Common myeloid progenitor, CD34-positive (primary cell): ENCODE measurements around the gene NEDD4L.

Experiments
- CTCF ChIA-PET: fragments of 350-600 bp; sonication (Branson Sonifier 250); formaldehyde crosslinking; loops from one replicate; lab custom pipeline; 2021; ENCODE audit warnings: antibody characterized with exemption; lab: Charles Lee
- POLR2A ChIA-PET: fragments of 350-600 bp; sonication (Branson Sonifier 250); formaldehyde crosslinking; loops from one replicate; lab custom pipeline; 2021; ENCODE audit warnings: antibody characterized with exemption; lab: Charles Lee
- DNase-seq, 3 donors: peaks; one replicate each; pipeline versions ENCODE4 v3.0.0 to v3.0.0-alpha.2; 2013
- H3K27ac ChIP-seq, 2 experiments: 1 replicate in 1 of 2; 2 replicates in 1 of 2; pipeline ENCODE4 v1.7.0; 2013; ENCODE audit warnings: inconsistent platforms in 2 of 2, low read length in 2 of 2, mild to moderate bottlenecking in 2 of 2, low read depth in 1 of 2, moderate library complexity in 1 of 2; ENCODE audit not compliant: severe bottlenecking in 2 of 2, insufficient read depth in 1 of 2, poor library complexity in 1 of 2
- H3K27me3 ChIP-seq, 5 experiments: replicated peaks in 2 of 5; 1 replicate in 3 of 5; 2 replicates in 2 of 5; pipeline versions ENCODE4 v1.6.1 to v1.7.0; 2013; ENCODE audit warnings: low read length in 4 of 5, mild to moderate bottlenecking in 2 of 5, moderate library complexity in 2 of 5, inconsistent platforms in 1 of 5; ENCODE audit not compliant: insufficient read depth in 5 of 5, control insufficient read depth in 4 of 5
- H3K36me3 ChIP-seq, 4 experiments: 1 replicate in 2 of 4; 2 replicates in 2 of 4; pipeline versions ENCODE4 v1.6.1 to v1.7.0; 2013; ENCODE audit warnings: low read length in 3 of 4, control low read depth in 1 of 4, mild to moderate bottlenecking in 1 of 4; ENCODE audit not compliant: control insufficient read depth in 4 of 4, insufficient read depth in 4 of 4
- H3K4me1 ChIP-seq, 4 experiments: 1 replicate in 3 of 4; 2 replicates in 1 of 4; pipeline versions ENCODE4 v1.6.1 to v1.7.1; 2013; ENCODE audit warnings: low read length in 3 of 4, mild to moderate bottlenecking in 3 of 4, control low read depth in 1 of 4, inconsistent platforms in 1 of 4, moderate library complexity in 1 of 4; ENCODE audit not compliant: control insufficient read depth in 4 of 4, insufficient read depth in 4 of 4; ENCODE audit errors: control extremely low read depth in 1 of 4
- H3K4me3 ChIP-seq, 7 experiments: 1 replicate in 4 of 7; 2 replicates in 3 of 7; pipeline versions ENCODE4 v1.5.1 to v1.7.0; 2013; ENCODE audit warnings: mild to moderate bottlenecking in 7 of 7, low read length in 6 of 7, moderate library complexity in 6 of 7, inconsistent platforms in 2 of 7, low read depth in 2 of 7, control low read depth in 1 of 7; ENCODE audit not compliant: insufficient read depth in 4 of 7, control insufficient read depth in 1 of 7; ENCODE audit errors: extremely low read depth in 1 of 7
- H3K9me3 ChIP-seq, 5 experiments: 1 replicate in 4 of 5; 2 replicates in 1 of 5; pipeline versions ENCODE4 v1.6.1 to v1.7.1; 2013; ENCODE audit warnings: low read length in 4 of 5, mild to moderate bottlenecking in 2 of 5, inconsistent platforms in 1 of 5, low read depth in 1 of 5, moderate library complexity in 1 of 5; ENCODE audit not compliant: control insufficient read depth in 4 of 5, insufficient read depth in 2 of 5; ENCODE audit errors: control extremely low read depth in 1 of 5
- WGBS: methylation state at CpG from one replicate; pipeline ENCODE4 v1.1.5; 2013; ENCODE audit not compliant: insufficient coverage; 5-methylcytosine and 5-hydroxymethylcytosine counted together

NEDD4L gene

GRCh38 chr18:58140387-58141325 lies 96.6 kb downstream of the NEDD4L start:
- CTCF ChIA-PET: interaction anchor here (1.1 to 1.4 kb wide), 2 partner anchors 22 to 33 kb away, joined by 3 read pairs; no protein-coding TSS in a partner anchor
- Histone ChIP-seq H3K9me3 (no peaks in the 10 kb centered on the region), H3K4me3 (no peak overlapping the region), H3K27me3 (no peaks in the 10 kb centered on the region), H3K36me3 (no peaks in the 10 kb centered on the region), H3K4me1 (peaks cover 0 to 4% (median under 1%) of the 10 kb centered on the region in 4 experiments), H3K27ac (no peak overlapping the region)
- POLR2A ChIA-PET: no interaction called here
- DNase-seq: no peak
- WGBS: 81% methylated on average over 8 of the region's 12 CpGs

- DNase-seq: no peak
- ChIA-PET CTCF (interaction anchor here (1.3 to 1.5 kb wide), 3 partner anchors 10 to 38 kb away, joined by 3 to 5 read pairs (median 3); no protein-coding TSS in a partner anchor), POLR2A (no interaction called here)
- Histone ChIP-seq H3K27ac (no peak overlapping the region), H3K27me3 (no peaks in the 10 kb centered on the region), H3K9me3 (no peaks in the 10 kb centered on the region), H3K4me3 (no peak overlapping the region), H3K4me1 (peaks cover 0 to 3% (median 0%) of the 10 kb centered on the region in 4 experiments), H3K36me3 (no peaks in the 10 kb centered on the region)
- WGBS: 96% methylated on average over 11 of the region's 11 CpGs
Measured at GRCh38 chr18:58143386-58143785, 99.4 kb downstream of the NEDD4L start.

GRCh38 chr18:58144106-58144505 lies 100.1 kb downstream of the NEDD4L start:
- CTCF ChIA-PET: interaction anchor here (1.3 to 1.5 kb wide), 3 partner anchors 11 to 37 kb away, joined by 3 to 5 read pairs (median 3); no protein-coding TSS in a partner anchor
- POLR2A ChIA-PET: no interaction called here
- peaks cover 0 to 3% (median 0%) of the 10 kb centered on the region in 4 experiments for H3K4me1 ChIP-seq
- no peak overlapping the region for H3K27ac ChIP-seq
- H3K27me3 ChIP-seq: no peaks in the 10 kb centered on the region
- H3K9me3 ChIP-seq: no peaks in the 10 kb centered on the region
- H3K36me3 ChIP-seq: no peaks in the 10 kb centered on the region
- WGBS: 100% methylated on average over 2 of the region's 4 CpGs
- no peak for DNase-seq
- H3K4me3 ChIP-seq: no peak overlapping the region

GRCh38 chr18:58144671-58145285 lies 100.8 kb downstream of the NEDD4L start:
- ChIA-PET CTCF (interaction anchor here (1.5 to 4.5 kb wide), 3 partner anchors 8 to 24 kb away, joined by 5 to 22 read pairs (median 5); no protein-coding TSS in a partner anchor), POLR2A (no interaction called here)
- no peak for DNase-seq
- WGBS: 97% methylated on average over 5 of the region's 10 CpGs
- Histone ChIP-seq H3K27me3 (no peaks in the 10 kb centered on the region), H3K27ac (no peak overlapping the region), H3K9me3 (no peaks in the 10 kb centered on the region), H3K4me3 (no peak overlapping the region), H3K4me1 (no peaks in the 10 kb centered on the region), H3K36me3 (no peaks in the 10 kb centered on the region)

GRCh38 chr18:58146099-58146498 lies 102.1 kb downstream of the NEDD4L start:
- no peak overlapping the region for H3K27ac ChIP-seq
- no peaks in the 10 kb centered on the region for H3K4me1 ChIP-seq
- H3K36me3 ChIP-seq: no peaks in the 10 kb centered on the region
- H3K4me3 ChIP-seq: no peak overlapping the region
- CTCF ChIA-PET: interaction anchor here (1.5 to 4.5 kb wide), 3 partner anchors 10 to 35 kb away, joined by 4 to 22 read pairs (median 5); no protein-coding TSS in a partner anchor
- 95% methylated on average over 7 of the region's 8 CpGs for WGBS
- H3K9me3 ChIP-seq: no peaks in the 10 kb centered on the region
- POLR2A ChIA-PET: no interaction called here
- no peak for DNase-seq
- H3K27me3 ChIP-seq: no peaks in the 10 kb centered on the region

GRCh38 chr18:58148954-58149471 lies 105.0 kb downstream of the NEDD4L start:
- Histone ChIP-seq H3K9me3 (no peaks in the 10 kb centered on the region), H3K36me3 (no peaks in the 10 kb centered on the region), H3K27me3 (no peaks in the 10 kb centered on the region), H3K4me1 (no peaks in the 10 kb centered on the region), H3K4me3 (no peak overlapping the region), H3K27ac (no peak overlapping the region)
- DNase-seq: no peak
- WGBS: 87% methylated on average over 7 of the region's 7 CpGs
- POLR2A ChIA-PET: no interaction called here
- CTCF ChIA-PET: interaction anchor here (4.5 kb wide), 1 partner anchor 13 kb away, joined by 22 read pairs; no protein-coding TSS in a partner anchor
